Measurements from ENCODE around the gene ZNF442. TPM values are rescaled to one million over a fixed set of nuclear protein-coding genes. Genes with fewer than 3 reads are reported as not detected.
"Not testable (repeated sequence)": the region's sequence is repeated elsewhere in the genome, so short reads cannot be mapped to it uniquely, and the experiment has no call there.

ZNF442 gene
- total RNA-seq = 0.55 and 1.2 TPM in 2 replicates

- DNase-seq (ENCODE audit: low spot score) = peak; percentile 64
- no peak within 1 kb of the TSS for H3K27ac Mint-ChIP-seq
- intact Hi-C loops (cut with micrococcal nuclease) = loop anchor here (1.0 kb wide), 1 partner anchor 34 kb away; no protein-coding TSS in a partner anchor
- H3K27me3 Mint-ChIP-seq (ENCODE audit: low read depth) = peaks cover 1% of the 10 kb centered on the region
- H3K4me3 Mint-ChIP-seq (ENCODE audit: low read depth) = peak within 1 kb of the TSS; percentile 86
- peaks cover 7% of the 10 kb centered on the region for H3K4me1 Mint-ChIP-seq (ENCODE audit: low read depth)
- peaks cover 30% of the 10 kb centered on the region for H3K9me3 Mint-ChIP-seq
- H3K36me3 Mint-ChIP-seq (ENCODE audit: low read depth) = peaks cover 6% of the 10 kb centered on the region
Observed at GRCh38 chr19:12365236-12366162, at the start of gene ZNF442. TSS of gene ZNF442 (minus strand) at chr19:12365683. CDS start at chr19:12363631, 2,052 bp downstream.

- no peaks in the 10 kb centered on the region for H3K4me1 Mint-ChIP-seq (ENCODE audit: low read depth)
- no peak for DNase-seq (ENCODE audit: low spot score)
- H3K4me3 Mint-ChIP-seq (ENCODE audit: low read depth) = no peak overlapping the region
- no peak overlapping the region for H3K27ac Mint-ChIP-seq
- peaks cover 3% of the 10 kb centered on the region for H3K36me3 Mint-ChIP-seq (ENCODE audit: low read depth)
- intact Hi-C loops (cut with micrococcal nuclease) = no loop called here
- no peaks in the 10 kb centered on the region for H3K27me3 Mint-ChIP-seq (ENCODE audit: low read depth)
- H3K9me3 Mint-ChIP-seq = peaks cover 68% of the 10 kb centered on the region
Observed at GRCh38 chr19:12411893-12412292, 46.4 kb upstream of the ZNF442 start.

- Mint-ChIP-seq H3K27ac (peak within 1 kb of the TSS; percentile 69), H3K4me1 (ENCODE audit: low read depth) (peaks cover 7% of the 10 kb centered on the region), H3K4me3 (ENCODE audit: low read depth) (peak within 1 kb of the TSS; percentile 93), H3K27me3 (ENCODE audit: low read depth) (no peaks in the 10 kb centered on the region), H3K36me3 (ENCODE audit: low read depth) (peaks cover 34% of the 10 kb centered on the region), H3K9me3 (peaks cover 53% of the 10 kb centered on the region)
- intact Hi-C loops (cut with micrococcal nuclease) = loop anchor here (5.0 kb wide), 2 partner anchors 41 to 69 kb away; partner anchors contain the start of genes ZNF443 and ZNF563
- DNase-seq (ENCODE audit: low spot score) = peak; percentile 82
Observed at GRCh38 chr19:12400633-12401502, 35.4 kb upstream of the ZNF442 start, which contains the start of gene ZNF799. TSS of gene ZNF799 (minus strand) at chr19:12401271. CDS start at chr19:12401070, 201 bp downstream.

- H3K27me3 Mint-ChIP-seq (ENCODE audit: low read depth); DNase-seq (ENCODE audit: low spot score); H3K4me1 Mint-ChIP-seq (ENCODE audit: low read depth); H3K27ac Mint-ChIP-seq: not testable (repeated sequence)
- H3K36me3 Mint-ChIP-seq (ENCODE audit: low read depth) = peaks cover 42% of the 10 kb centered on the region
- intact Hi-C loops (cut with micrococcal nuclease) = loop anchor here (5.0 kb wide), 2 partner anchors 42 to 68 kb away; partner anchors contain the start of genes ZNF443 and ZNF563
- H3K9me3 Mint-ChIP-seq = peaks cover 53% of the 10 kb centered on the region
- H3K4me3 Mint-ChIP-seq (ENCODE audit: low read depth) = peak overlapping the region; percentile 83
Observed at GRCh38 chr19:12399901-12400632, 34.6 kb upstream of the ZNF442 start.

- H3K9me3 Mint-ChIP-seq = peaks cover 81% of the 10 kb centered on the region
- H3K4me1 Mint-ChIP-seq (ENCODE audit: low read depth); H3K4me3 Mint-ChIP-seq (ENCODE audit: low read depth); DNase-seq (ENCODE audit: low spot score); H3K27me3 Mint-ChIP-seq (ENCODE audit: low read depth); intact Hi-C loops (cut with micrococcal nuclease); H3K27ac Mint-ChIP-seq: not testable (repeated sequence)
- peaks cover 82% of the 10 kb centered on the region for H3K36me3 Mint-ChIP-seq (ENCODE audit: low read depth)
Observed at GRCh38 chr19:12391148-12391547, 25.7 kb upstream of the ZNF442 start.

GRCh38 chr19:12386365-12386764 lies 20.9 kb upstream of the ZNF442 start:
- H3K36me3 Mint-ChIP-seq (ENCODE audit: low read depth) = peaks cover 44% of the 10 kb centered on the region
- peaks cover 58% of the 10 kb centered on the region for H3K9me3 Mint-ChIP-seq
- H3K27me3 Mint-ChIP-seq (ENCODE audit: low read depth); H3K27ac Mint-ChIP-seq; intact Hi-C loops (cut with micrococcal nuclease); H3K4me1 Mint-ChIP-seq (ENCODE audit: low read depth); DNase-seq (ENCODE audit: low spot score); H3K4me3 Mint-ChIP-seq (ENCODE audit: low read depth): not testable (repeated sequence)

- intact Hi-C loops (cut with micrococcal nuclease) = no loop called here
- H3K27ac Mint-ChIP-seq = no peak overlapping the region
- H3K4me1 Mint-ChIP-seq (ENCODE audit: low read depth) = no peaks in the 10 kb centered on the region
- peaks cover 21% of the 10 kb centered on the region for H3K36me3 Mint-ChIP-seq (ENCODE audit: low read depth)
- no peak overlapping the region for H3K4me3 Mint-ChIP-seq (ENCODE audit: low read depth)
- H3K9me3 Mint-ChIP-seq = peaks cover 64% of the 10 kb centered on the region
- DNase-seq (ENCODE audit: low spot score) = no peak
- H3K27me3 Mint-ChIP-seq (ENCODE audit: low read depth) = no peaks in the 10 kb centered on the region
Observed at GRCh38 chr19:12380444-12380737, 14.9 kb upstream of the ZNF442 start.

GRCh38 chr19:12379732-12380443 lies 14.4 kb upstream of the ZNF442 start:
- Mint-ChIP-seq H3K27ac (no peak overlapping the region), H3K4me1 (ENCODE audit: low read depth) (no peaks in the 10 kb centered on the region), H3K27me3 (ENCODE audit: low read depth) (no peaks in the 10 kb centered on the region), H3K36me3 (ENCODE audit: low read depth) (peaks cover 21% of the 10 kb centered on the region), H3K9me3 (peaks cover 63% of the 10 kb centered on the region), H3K4me3 (ENCODE audit: low read depth) (no peak overlapping the region)
- no peak for DNase-seq (ENCODE audit: low spot score)
- intact Hi-C loops (cut with micrococcal nuclease) = no loop called here

- intact Hi-C loops (cut with micrococcal nuclease) = no loop called here
- peaks cover 56% of the 10 kb centered on the region for H3K9me3 Mint-ChIP-seq
- no peaks in the 10 kb centered on the region for H3K4me1 Mint-ChIP-seq (ENCODE audit: low read depth)
- no peak overlapping the region for H3K4me3 Mint-ChIP-seq (ENCODE audit: low read depth)
- no peak overlapping the region for H3K27ac Mint-ChIP-seq
- H3K36me3 Mint-ChIP-seq (ENCODE audit: low read depth) = no peaks in the 10 kb centered on the region
- H3K27me3 Mint-ChIP-seq (ENCODE audit: low read depth) = no peaks in the 10 kb centered on the region
- no peak for DNase-seq (ENCODE audit: low spot score)
Observed at GRCh38 chr19:12374026-12374425, 8.5 kb upstream of the ZNF442 start.

- peaks cover 7% of the 10 kb centered on the region for H3K4me1 Mint-ChIP-seq (ENCODE audit: low read depth)
- H3K4me3 Mint-ChIP-seq (ENCODE audit: low read depth) = peak overlapping the region; percentile 76
- peaks cover 29% of the 10 kb centered on the region for H3K9me3 Mint-ChIP-seq
- DNase-seq (ENCODE audit: low spot score) = no peak
- intact Hi-C loops (cut with micrococcal nuclease) = loop anchor here (1.0 kb wide), 1 partner anchor 33 kb away; no protein-coding TSS in a partner anchor
- H3K27ac Mint-ChIP-seq = no peak overlapping the region
- peaks cover 6% of the 10 kb centered on the region for H3K36me3 Mint-ChIP-seq (ENCODE audit: low read depth)
- H3K27me3 Mint-ChIP-seq (ENCODE audit: low read depth) = peaks cover 1% of the 10 kb centered on the region
Observed at GRCh38 chr19:12364391-12365235, 870 bp downstream of the ZNF442 start.

- H3K4me1 Mint-ChIP-seq (ENCODE audit: low read depth); H3K4me3 Mint-ChIP-seq (ENCODE audit: low read depth); H3K27me3 Mint-ChIP-seq (ENCODE audit: low read depth); intact Hi-C loops (cut with micrococcal nuclease); H3K27ac Mint-ChIP-seq; DNase-seq (ENCODE audit: low spot score); H3K36me3 Mint-ChIP-seq (ENCODE audit: low read depth): not testable (repeated sequence)
- peaks cover 37% of the 10 kb centered on the region for H3K9me3 Mint-ChIP-seq
Observed at GRCh38 chr19:12362236-12362635, 3.2 kb downstream of the ZNF442 start.

Measured in activated T-helper 2 cell treated with anti-CD3 and anti-CD28 coated beads, Interferon-gamma antibody, Interleukin-2, Interleukin-4, amounts not matched to agents 10 μg/mL and 5 μg/mL and 100 μg/mL, durations not matched to agents 14 hours and 24 hours and 36 hours (primary cell).